ENCODE measurements around the gene PEX16. TPM values are rescaled to one million over a fixed set of nuclear protein-coding genes. Genes with fewer than 3 reads are reported as not detected.

PEX16 gene
- polyA plus RNA-seq, 6 donors from 2014 or later, result 47.4 to 64.4 (median 60.4) TPM

GRCh38 chr11:45936511-45937054 lies 18.9 kb upstream of the PEX16 start:
- H3K27ac Mint-ChIP-seq, result peak overlapping the region; percentile 67 to 94 (median 82)
- peaks cover 41 to 75% (median 59%) of the 10 kb centered on the region in 3 donors for H3K4me1 Mint-ChIP-seq
- no peak for DNase-seq
- H3K4me3 Mint-ChIP-seq, result peak overlapping the region in 7 of 8 donors; percentile 18 to 87 (median 35)
- H3K27me3 Mint-ChIP-seq, result no peaks in the 10 kb centered on the region
- peaks cover 15 to 16% of the 10 kb centered on the region in 2 donors for H3K36me3 Mint-ChIP-seq
- no peaks in the 10 kb centered on the region for H3K9me3 Mint-ChIP-seq
- ATAC-seq (ENCODE audit: low read depth in 2 of 2), result no peak

- Mint-ChIP-seq H3K27ac (peak overlapping the region in 5 of 6 donors; percentile 80 to 96 (median 93)), H3K36me3 (peaks cover 21 to 25% of the 10 kb centered on the region in 2 donors), H3K9me3 (no peaks in the 10 kb centered on the region), H3K4me1 (peaks cover 52 to 78% (median 70%) of the 10 kb centered on the region in 3 donors), H3K27me3 (no peaks in the 10 kb centered on the region), H3K4me3 (peak overlapping the region; percentile 54 to 100 (median 92))
- ATAC-seq (ENCODE audit: low read depth in 2 of 2) (peak; percentile 7), DNase-seq (peak; percentile 44)
Observed at GRCh38 chr11:45935349-45936064, 17.8 kb upstream of the PEX16 start.

- ATAC-seq (ENCODE audit: low read depth in 2 of 2) (no peak), DNase-seq (no peak)
- H3K9me3 Mint-ChIP-seq, result no peaks in the 10 kb centered on the region
- peaks cover 59 to 79% (median 75%) of the 10 kb centered on the region in 3 donors for H3K4me1 Mint-ChIP-seq
- H3K36me3 Mint-ChIP-seq, result peaks cover 26 to 31% of the 10 kb centered on the region in 2 donors
- no peaks in the 10 kb centered on the region for H3K27me3 Mint-ChIP-seq
- H3K27ac Mint-ChIP-seq, result peak overlapping the region; percentile 44 to 96 (median 86)
- H3K4me3 Mint-ChIP-seq, result peak overlapping the region; percentile 44 to 100 (median 92)
Observed at GRCh38 chr11:45934580-45935318, 17.1 kb upstream of the PEX16 start.

DNA sequence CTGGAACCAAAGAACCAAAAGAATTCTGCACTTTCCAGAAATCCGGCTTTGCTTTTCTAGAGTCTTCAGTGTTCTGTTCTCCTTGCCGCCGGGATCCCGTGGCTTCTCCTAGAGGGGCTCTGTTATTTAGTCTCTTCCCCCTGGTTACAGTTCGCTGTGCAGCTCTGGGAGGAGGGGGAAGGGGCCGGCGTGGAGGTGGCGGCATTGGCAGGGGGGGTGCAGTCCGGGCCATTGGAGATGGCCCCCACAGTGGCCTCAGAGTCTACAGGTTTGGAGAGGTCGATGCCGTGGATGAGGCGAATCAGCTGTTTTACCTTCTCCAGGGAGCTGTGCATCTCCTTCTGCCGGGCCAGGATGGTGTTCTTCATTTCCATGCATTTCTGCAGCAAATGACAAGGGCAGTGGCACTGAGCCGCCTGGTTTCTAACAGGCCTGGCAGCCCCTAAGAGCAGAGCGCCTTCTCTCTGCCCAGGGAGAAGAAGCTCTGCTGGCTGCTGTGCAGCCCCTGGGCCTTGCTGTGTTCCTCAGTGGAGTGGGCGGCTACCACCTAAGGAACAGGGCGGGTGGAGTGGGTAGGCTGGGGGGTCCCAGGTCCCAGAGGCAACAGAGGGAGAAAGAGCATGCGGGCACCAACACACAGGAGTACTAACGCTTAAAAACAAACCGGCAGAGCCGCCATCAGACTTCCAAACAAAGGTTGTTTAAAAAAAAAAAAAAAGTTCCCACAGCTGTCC lies 16.3 kb upstream of the PEX16 start:
- DNase-seq (no peak), ATAC-seq (ENCODE audit: low read depth in 2 of 2) (no peak)
- H3K36me3 Mint-ChIP-seq, result peaks cover 26 to 31% of the 10 kb centered on the region in 2 donors
- no peaks in the 10 kb centered on the region for H3K27me3 Mint-ChIP-seq
- peak overlapping the region; percentile 97 to 100 (median 99) for H3K4me3 Mint-ChIP-seq
- H3K9me3 Mint-ChIP-seq, result no peaks in the 10 kb centered on the region
- H3K4me1 Mint-ChIP-seq, result peaks cover 56 to 77% (median 68%) of the 10 kb centered on the region in 3 donors
- peak overlapping the region in 5 of 6 donors; percentile 96 to 99 (median 99) for H3K27ac Mint-ChIP-seq

- Mint-ChIP-seq H3K36me3 (peaks cover 26 to 31% of the 10 kb centered on the region in 2 donors), H3K4me1 (peaks cover 58 to 77% (median 67%) of the 10 kb centered on the region in 3 donors), H3K9me3 (no peaks in the 10 kb centered on the region), H3K27ac (peak overlapping the region; percentile 79 to 99 (median 98)), H3K4me3 (peak overlapping the region; percentile 97 to 100 (median 99)), H3K27me3 (no peaks in the 10 kb centered on the region)
- ATAC-seq (ENCODE audit: low read depth in 2 of 2) (peak; percentile 52 to 58), DNase-seq (peak; percentile 90)
Observed at GRCh38 chr11:45933131-45933831, 15.6 kb upstream of the PEX16 start.

- no peaks in the 10 kb centered on the region for H3K9me3 Mint-ChIP-seq
- no peak for DNase-seq
- peak overlapping the region; percentile 97 to 100 (median 99) for H3K4me3 Mint-ChIP-seq
- no peak for ATAC-seq (ENCODE audit: low read depth in 2 of 2)
- H3K36me3 Mint-ChIP-seq, result peaks cover 26 to 31% of the 10 kb centered on the region in 2 donors
- H3K27ac Mint-ChIP-seq, result peak overlapping the region; percentile 96 to 99 (median 98)
- no peaks in the 10 kb centered on the region for H3K27me3 Mint-ChIP-seq
- H3K4me1 Mint-ChIP-seq, result peaks cover 66 to 77% (median 72%) of the 10 kb centered on the region in 3 donors
Observed at GRCh38 chr11:45932217-45932616, 14.5 kb upstream of the PEX16 start.

DNA sequence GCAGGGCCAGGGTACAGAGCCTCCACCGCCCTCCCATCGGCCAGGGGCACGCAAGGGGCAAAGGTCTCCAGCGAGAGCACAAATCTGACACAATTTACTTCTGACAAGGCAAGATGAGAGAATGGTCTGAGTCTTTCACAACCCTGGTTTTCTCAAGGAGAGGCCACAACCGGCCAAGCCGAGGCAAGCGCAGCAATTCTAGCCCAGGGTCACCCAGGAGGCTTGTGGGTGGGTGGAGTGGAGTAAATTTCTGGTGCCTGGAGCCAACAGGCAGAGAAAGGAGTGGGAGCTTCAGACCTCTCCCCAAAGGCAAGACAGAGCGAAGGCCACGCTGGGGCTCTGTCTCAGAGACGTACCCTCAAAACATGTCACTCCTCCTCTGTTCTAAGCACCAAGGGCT lies 14.1 kb upstream of the PEX16 start:
- Mint-ChIP-seq H3K4me3 (peak overlapping the region; percentile 97 to 100 (median 99)), H3K27ac (peak overlapping the region; percentile 96 to 99 (median 98)), H3K9me3 (no peaks in the 10 kb centered on the region), H3K36me3 (peaks cover 26 to 31% of the 10 kb centered on the region in 2 donors), H3K27me3 (no peaks in the 10 kb centered on the region), H3K4me1 (peaks cover 66 to 77% (median 74%) of the 10 kb centered on the region in 3 donors)
- DNase-seq (no peak), ATAC-seq (ENCODE audit: low read depth in 2 of 2) (no peak)

DNA sequence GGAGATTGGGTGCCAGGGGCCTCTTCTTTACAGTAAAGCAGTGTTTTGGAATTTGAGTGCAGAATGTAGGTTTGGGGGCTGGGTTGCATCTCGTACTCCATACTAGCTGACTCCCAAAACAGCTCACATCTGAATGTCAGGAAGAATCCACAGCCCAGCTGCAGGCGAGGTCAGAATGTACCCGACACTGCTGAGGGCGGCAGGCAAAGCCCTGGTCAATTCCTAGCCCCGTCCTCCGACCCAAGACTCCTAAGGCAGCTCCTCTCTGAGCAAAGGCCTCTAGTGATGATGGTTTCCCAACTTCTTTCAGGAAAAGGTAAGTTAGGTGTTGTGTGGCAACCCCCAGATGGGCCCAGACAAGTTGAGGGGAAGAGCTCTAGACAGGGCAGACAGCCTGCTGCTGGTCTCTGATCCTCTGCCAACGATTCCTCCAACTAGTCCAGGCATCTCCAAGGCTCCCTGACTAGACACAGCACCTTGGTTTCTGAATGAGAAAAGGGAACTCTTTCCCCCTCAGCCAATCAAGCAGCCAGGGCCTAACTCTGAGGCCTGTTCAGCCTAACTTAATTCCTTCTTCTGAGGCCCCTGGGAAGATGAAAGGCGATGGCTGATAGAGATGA lies 13.4 kb upstream of the PEX16 start:
- Mint-ChIP-seq H3K4me1 (peaks cover 66 to 79% (median 76%) of the 10 kb centered on the region in 3 donors), H3K4me3 (peak overlapping the region; percentile 97 to 100 (median 99)), H3K27ac (peak overlapping the region; percentile 96 to 99 (median 98)), H3K9me3 (no peaks in the 10 kb centered on the region), H3K36me3 (peaks cover 26 to 31% of the 10 kb centered on the region in 2 donors), H3K27me3 (no peaks in the 10 kb centered on the region)
- no peak for DNase-seq
- ATAC-seq (ENCODE audit: low read depth in 2 of 2), result no peak

GRCh38 chr11:45930031-45930794 lies 12.5 kb upstream of the PEX16 start:
- Mint-ChIP-seq H3K27me3 (no peaks in the 10 kb centered on the region), H3K4me3 (peak overlapping the region; percentile 97 to 100 (median 99)), H3K36me3 (peaks cover 26 to 31% of the 10 kb centered on the region in 2 donors), H3K9me3 (no peaks in the 10 kb centered on the region), H3K27ac (peak overlapping the region; percentile 96 to 99 (median 98)), H3K4me1 (peaks cover 59 to 78% (median 76%) of the 10 kb centered on the region in 3 donors)
- peak; percentile 81 to 85 for ATAC-seq (ENCODE audit: low read depth in 2 of 2)
- peak; percentile 93 for DNase-seq

GRCh38 chr11:45929486-45930030 lies 11.9 kb upstream of the PEX16 start:
- peaks cover 26 to 31% of the 10 kb centered on the region in 2 donors for H3K36me3 Mint-ChIP-seq
- H3K27ac Mint-ChIP-seq, result peak overlapping the region; percentile 96 to 99 (median 98)
- H3K4me3 Mint-ChIP-seq, result peak overlapping the region; percentile 97 to 100 (median 99)
- DNase-seq (no peak), ATAC-seq (ENCODE audit: low read depth in 2 of 2) (no peak)
- peaks cover 59 to 78% (median 76%) of the 10 kb centered on the region in 3 donors for H3K4me1 Mint-ChIP-seq
- H3K9me3 Mint-ChIP-seq, result no peaks in the 10 kb centered on the region
- H3K27me3 Mint-ChIP-seq, result no peaks in the 10 kb centered on the region

- Mint-ChIP-seq H3K4me3 (peak overlapping the region; percentile 65 to 100 (median 91)), H3K27me3 (no peaks in the 10 kb centered on the region), H3K4me1 (peaks cover 62 to 78% (median 76%) of the 10 kb centered on the region in 3 donors), H3K9me3 (no peaks in the 10 kb centered on the region), H3K36me3 (peaks cover 26 to 31% of the 10 kb centered on the region in 2 donors), H3K27ac (peak overlapping the region; percentile 21 to 99 (median 83))
- DNase-seq, result no peak
- no peak for ATAC-seq (ENCODE audit: low read depth in 2 of 2)
Observed at GRCh38 chr11:45928535-45929215, 11.0 kb upstream of the PEX16 start.
